Endothelial cell of umbilical vein (primary cell): ENCODE results near the gene PLPP1. TPM values are rescaled to one million over a fixed set of nuclear protein-coding genes. Genes with fewer than 3 reads are reported as not detected.

ENCODE experiments used
- BruUV-seq: library from RNA; stranded (reverse); fragments of 400-500 nt; replicated peaks from 2 replicates; lab custom pipeline; 2021; lab: Mats Ljungman, UMichigan
- CTCF ChIA-PET: fragments of 300-600, 350-600 bp; sonication (Branson Sonifier 250); formaldehyde crosslinking; loops from one replicate; lab custom pipeline; 2021; ENCODE audit warnings: antibody characterized with exemption, inconsistent platforms; lab: Charles Lee
- POLR2A ChIA-PET: fragments of 300-600, 350-600 bp; sonication (Branson Sonifier 250); formaldehyde crosslinking; loops from one replicate; lab custom pipeline; 2021; ENCODE audit warnings: antibody characterized with exemption, inconsistent platforms; lab: Charles Lee
- DNase-seq: peaks from one replicate; pipeline ENCODE4 v3.0.0-alpha.2; 2011; ENCODE audit warnings: low read depth, low spot score
- FAIRE-seq: peaks from 2 replicates; lab custom pipeline; 2011; peaks lifted over from hg19 to GRCh38; lab: Jason Lieb, UNC
- H2AFZ ChIP-seq: 2 replicates; pipeline ENCODE4 v1.6.0; 2012; ENCODE audit warnings: low read depth, low read length, control low read depth, inconsistent platforms
- H3K27ac ChIP-seq: 2 replicates; pipeline ENCODE4 v1.5.1; 2011; ENCODE audit warnings: low read depth, mild to moderate bottlenecking, control low read depth, low read length, moderate library complexity; ENCODE audit not compliant: insufficient read depth
- H3K27me3 ChIP-seq, 2 experiments: 2 replicates each; pipeline versions ENCODE4 v1.6.0 to v1.6.1; 2011; ENCODE audit warnings: low read length in 2 of 2, mixed read lengths in 1 of 2; ENCODE audit not compliant: control insufficient read depth in 2 of 2, insufficient read depth in 2 of 2
- H3K36me3 ChIP-seq, 2 experiments: 2 replicates in 1 of 2; 3 replicates in 1 of 2; pipeline ENCODE4 v1.5.1; 2011; ENCODE audit warnings: low read length in 2 of 2, mild to moderate bottlenecking in 1 of 2, moderate library complexity in 1 of 2; ENCODE audit not compliant: control insufficient read depth in 2 of 2, insufficient read depth in 2 of 2; ENCODE audit errors: extremely low read depth in 1 of 2
- H3K4me1 ChIP-seq: 3 replicates; pipeline ENCODE4 v1.5.1; 2011; ENCODE audit warnings: mild to moderate bottlenecking, low read length; ENCODE audit not compliant: control insufficient read depth, insufficient read depth; ENCODE audit errors: extremely low read depth
- H3K4me2 ChIP-seq: 2 replicates; pipeline ENCODE4 v1.6.1; 2011; ENCODE audit warnings: low read length, control low read depth, mixed read lengths; ENCODE audit not compliant: insufficient read depth
- H3K4me3 ChIP-seq, 3 experiments: fragments of 200-600 bp in 1 of 3; sonication (generic), shearing (Covaris generic) in 1 of 3; replicated peaks in 1 of 3; 2 replicates each; pipeline ENCODE4 v1.5.1; 2011 to 2016; ENCODE audit warnings: control low read depth in 3 of 3, low read length in 3 of 3, mild to moderate bottlenecking in 2 of 3, inconsistent platforms in 1 of 3, low read depth in 1 of 3, moderate library complexity in 1 of 3; ENCODE audit not compliant: insufficient read depth in 1 of 3
- H3K79me2 ChIP-seq: 2 replicates; pipeline ENCODE4 v1.6.0; 2012; ENCODE audit warnings: low read length, inconsistent platforms; ENCODE audit not compliant: control insufficient read depth, insufficient read depth
- H3K9ac ChIP-seq: replicated peaks from 2 replicates; pipeline ENCODE3; 2011; ENCODE audit warnings: low read length, control low read depth; ENCODE audit not compliant: insufficient read depth; ENCODE audit errors: extremely low read depth
- H3K9me1 ChIP-seq: replicated peaks from 3 replicates; pipeline ENCODE4 v1.6.0; 2011; ENCODE audit warnings: mild to moderate bottlenecking, low read length; ENCODE audit not compliant: control insufficient read depth, insufficient read depth; ENCODE audit errors: extremely low read depth
- H3K9me3 ChIP-seq: replicated peaks from 2 replicates; pipeline ENCODE4 v1.5.1; 2012; ENCODE audit warnings: low read length, inconsistent platforms; ENCODE audit not compliant: control insufficient read depth, insufficient read depth
- H4K20me1 ChIP-seq: replicated peaks from 2 replicates; pipeline ENCODE3; 2011; ENCODE audit warnings: mild to moderate bottlenecking, low read length; ENCODE audit not compliant: control insufficient read depth, insufficient read depth; ENCODE audit errors: extremely low read depth
- EZH2 ChIP-seq: IDR thresholded peaks from 2 replicates; pipeline ENCODE4 v1.6.1; 2012; ENCODE audit warnings: borderline replicate concordance, low read depth, mild to moderate bottlenecking, moderate library complexity, low read length, inconsistent platforms; ENCODE audit not compliant: severe bottlenecking
- FOS ChIP-seq: IDR thresholded peaks from 2 replicates; pipeline ENCODE4 v1.6.1; 2011; ENCODE audit warnings: mild to moderate bottlenecking, low read length, moderate library complexity, borderline replicate concordance; ENCODE audit not compliant: insufficient read depth
- GATA2 ChIP-seq: IDR thresholded peaks from 2 replicates; pipeline ENCODE4 v1.7.0; 2011; ENCODE audit warnings: low read depth, mild to moderate bottlenecking, moderate library complexity, mixed read lengths, low read length; ENCODE audit not compliant: insufficient read length, insufficient read depth
- JUN ChIP-seq: IDR thresholded peaks from 2 replicates; pipeline ENCODE4 v1.6.1; 2011; ENCODE audit warnings: borderline replicate concordance, low read depth; ENCODE audit not compliant: insufficient read length, insufficient read depth
- MYC ChIP-seq: IDR thresholded peaks from one replicate; pipeline ENCODE4 v1.6.1; 2011; ENCODE audit warnings: mild to moderate bottlenecking, low read depth, low read length
- POLR2A ChIP-seq: IDR thresholded peaks from 2 replicates; pipeline ENCODE4 v1.6.1; 2012; ENCODE audit warnings: low read depth, mild to moderate bottlenecking, control low read depth, low read length
- POLR2AphosphoS5 ChIP-seq: IDR thresholded peaks from 2 replicates; pipeline ENCODE4 v1.6.1; 2012; ENCODE audit warnings: low read depth, mild to moderate bottlenecking, control low read depth, low read length, moderate library complexity; ENCODE audit not compliant: insufficient read depth
- dilution Hi-C: fragments of 300-500 bp; cut with MboI; formaldehyde crosslinking; loops from one replicate; pipeline ENCODE4 v1.15.0; 2019; ENCODE audit warnings: low sequenced_read_pairs; ENCODE audit not compliant: extremely low pct_ligation_motif_present
- intact Hi-C: fragments of 100-400 bp; cut with micrococcal nuclease; formaldehyde crosslinking; loops from one replicate; pipeline ENCODE4 v1.10.0; 2022
- polyA plus RNA-seq, 4 experiments: library from polyadenylated mRNA; depleted of rRNA in 3 of 4; stranded (reverse) in 3 of 4; unstranded in 1 of 4; fragments of >200 nt; gene quantifications; 2 replicates each; pipeline versions ENCODE4 v1.2.1 to v1.2.3, GENCODE V29; 2011 to 2012; ENCODE audit warnings: missing spikeins in 1 of 4
- total RNA-seq: library from RNA; stranded (reverse); gene quantifications from 2 replicates; pipeline ENCODE4 v1.2.3, GENCODE V29; 2021
- TF ChIP-seq, protein P1 (sequence below): IDR thresholded peaks from 2 replicates; pipeline ENCODE4 v1.6.1; 2011; ENCODE audit not compliant: insufficient read depth, insufficient read length
- TF ChIP-seq, protein P2 (sequence below), 2 donors: IDR thresholded peaks; 1 replicate in 1 of 2; 2 replicates in 1 of 2; pipeline ENCODE4 v1.5.1; 2011; ENCODE audit warnings: low read length in 2 of 2, mild to moderate bottlenecking in 2 of 2, moderate library complexity in 2 of 2, control low read depth in 1 of 2, inconsistent platforms in 1 of 2, low read depth in 1 of 2; ENCODE audit not compliant: insufficient read depth in 1 of 2; ENCODE audit errors: extremely low read depth in 1 of 2

PLPP1 gene
- total and polyA plus RNA-seq, 2 donors (not counting 3 experiments of a cell fraction or from before 2014, with no cell fraction given) = 14.3 to 25.9 TPM

DNA sequence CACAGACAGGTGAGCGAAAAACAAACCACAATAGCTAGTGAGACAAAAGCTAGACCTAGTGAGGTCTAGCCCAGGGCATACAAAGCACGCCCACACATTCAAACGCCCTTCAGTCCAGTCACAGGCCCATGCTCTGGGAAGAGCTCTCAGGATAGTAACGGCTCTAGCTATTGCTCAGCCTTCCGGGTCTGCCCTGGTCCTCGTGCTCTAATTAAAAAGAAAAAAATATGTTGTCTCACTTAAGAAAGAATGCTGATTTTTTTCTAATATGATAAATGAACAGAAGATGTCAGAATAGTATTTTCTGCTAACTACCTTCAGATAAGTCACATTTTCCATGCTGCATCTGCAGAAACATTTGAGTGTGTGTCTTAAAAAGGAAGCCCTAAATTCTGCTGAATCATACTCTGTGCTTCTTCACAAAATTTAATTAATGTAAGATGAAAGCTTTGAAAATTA, 94.5 kb downstream of the PLPP1 start:
- Histone ChIP-seq H4K20me1 (no peaks in the 10 kb centered on the region), H3K9me3 (no peaks in the 10 kb centered on the region), H3K9me1 (no peaks in the 10 kb centered on the region), H3K4me1 (peaks cover 17% of the 10 kb centered on the region), H3K4me3 (no peak overlapping the region), H3K4me2 (no peak overlapping the region), H3K27me3 (no peaks in the 10 kb centered on the region), H3K79me2 (no peaks in the 10 kb centered on the region), H3K27ac (no peak overlapping the region), H3K36me3 (peaks cover 0 to 3% of the 10 kb centered on the region in 2 experiments), H2AFZ (no peak overlapping the region), H3K9ac (no peak overlapping the region)
- TF ChIP-seq EZH2 (no peak), POLR2AphosphoS5 (no peak), MYC (no peak), FOS (no peak), GATA2 (no peak), JUN (no peak), POLR2A (no peak)
- TF ChIP-seq, protein P1, sequence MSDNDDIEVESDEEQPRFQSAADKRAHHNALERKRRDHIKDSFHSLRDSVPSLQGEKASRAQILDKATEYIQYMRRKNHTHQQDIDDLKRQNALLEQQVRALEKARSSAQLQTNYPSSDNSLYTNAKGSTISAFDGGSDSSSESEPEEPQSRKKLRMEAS = no peak
- TF ChIP-seq, protein P2, sequence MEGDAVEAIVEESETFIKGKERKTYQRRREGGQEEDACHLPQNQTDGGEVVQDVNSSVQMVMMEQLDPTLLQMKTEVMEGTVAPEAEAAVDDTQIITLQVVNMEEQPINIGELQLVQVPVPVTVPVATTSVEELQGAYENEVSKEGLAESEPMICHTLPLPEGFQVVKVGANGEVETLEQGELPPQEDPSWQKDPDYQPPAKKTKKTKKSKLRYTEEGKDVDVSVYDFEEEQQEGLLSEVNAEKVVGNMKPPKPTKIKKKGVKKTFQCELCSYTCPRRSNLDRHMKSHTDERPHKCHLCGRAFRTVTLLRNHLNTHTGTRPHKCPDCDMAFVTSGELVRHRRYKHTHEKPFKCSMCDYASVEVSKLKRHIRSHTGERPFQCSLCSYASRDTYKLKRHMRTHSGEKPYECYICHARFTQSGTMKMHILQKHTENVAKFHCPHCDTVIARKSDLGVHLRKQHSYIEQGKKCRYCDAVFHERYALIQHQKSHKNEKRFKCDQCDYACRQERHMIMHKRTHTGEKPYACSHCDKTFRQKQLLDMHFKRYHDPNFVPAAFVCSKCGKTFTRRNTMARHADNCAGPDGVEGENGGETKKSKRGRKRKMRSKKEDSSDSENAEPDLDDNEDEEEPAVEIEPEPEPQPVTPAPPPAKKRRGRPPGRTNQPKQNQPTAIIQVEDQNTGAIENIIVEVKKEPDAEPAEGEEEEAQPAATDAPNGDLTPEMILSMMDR (IDR thresholded peaks at IDR 0.05; ENCODE audit: extremely low read depth in 1 of 2, insufficient read depth in 1 of 2, low read depth in 1 of 2, low read length in 2 of 2) = no peak
- BruUV-seq = no TSS peak
- intact Hi-C loops = no loop called here
- DNase-seq (no peak), FAIRE-seq (no peak)
- ChIA-PET CTCF (interaction anchor here (1.6 kb wide), 1 partner anchor 9 kb away, joined by 4 read pairs; no protein-coding TSS in a partner anchor), POLR2A (no interaction called here)
- dilution Hi-C loops = no loop called here
